Omental fat pad (tissue), 4 donors: ENCODE measurements around the gene GPR137B. TPM values are rescaled to one million over a fixed set of nuclear protein-coding genes. Genes with fewer than 3 reads are reported as not detected.

Experiments used
- ATAC-seq: fragments of 150-250 bp; one replicate; pipeline ENCODE4 v1.9.1; 2016; ENCODE audit warnings: mild to moderate bottlenecking, moderate library complexity; ENCODE audit not compliant: low FRiP score
- DNase-seq: peaks from one replicate; pipeline ENCODE4 v3.0.0-alpha.2; 2019; ENCODE audit warnings: low spot score
- CTCF ChIP-seq, 3 donors: fragments of 450-650 bp; IDR thresholded peaks; one replicate each; pipeline ENCODE4 v1.5.1; 2016 to 2017; ENCODE audit warnings: antibody characterized with exemption in 3 of 3, mild to moderate bottlenecking in 3 of 3, moderate library complexity in 2 of 3
- total RNA-seq, 4 donors: library from RNA; depleted of rRNA; stranded (reverse); fragments of >200 nt; gene quantifications; one replicate each; pipeline ENCODE4 v1.1.0, GENCODE V29; 2016

Gene GPR137B
- total RNA-seq, 4 donors from 2014 or later, result 13.7 to 37.7 (median 26.0) TPM

DNA sequence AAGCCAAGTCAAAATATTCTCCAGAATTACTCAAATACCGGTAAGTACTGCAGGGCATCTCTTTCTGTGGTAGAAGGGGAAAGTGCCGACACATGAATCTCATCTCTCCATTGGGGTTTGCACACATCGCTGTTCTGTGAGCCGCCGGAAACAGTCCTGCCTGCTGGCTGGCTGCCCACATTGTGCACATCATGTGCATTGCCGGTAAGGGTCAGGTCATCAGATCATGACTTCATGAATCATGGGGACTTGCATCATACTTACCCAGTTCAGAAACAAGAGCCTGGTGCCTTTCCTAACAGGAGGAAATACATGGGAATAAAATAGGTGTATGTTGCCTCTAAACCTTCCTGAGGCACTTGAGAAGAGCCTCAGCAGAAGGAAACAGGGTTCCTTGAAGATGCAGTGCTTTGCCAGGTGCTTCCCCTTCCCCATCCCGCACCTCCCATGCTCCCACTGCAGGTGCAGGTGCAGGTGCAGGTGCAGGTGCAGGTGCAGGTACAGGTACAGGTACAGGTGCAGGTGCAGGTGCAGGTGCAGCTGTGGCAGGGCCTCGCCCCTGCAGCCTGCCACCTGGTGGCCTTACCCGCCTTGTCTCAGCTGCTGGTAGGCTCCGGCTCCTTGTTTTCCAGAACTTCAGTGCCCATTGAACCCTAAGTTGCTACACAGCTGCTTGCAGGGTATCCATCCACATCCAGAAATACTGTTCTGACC, 26.5 kb downstream of the GPR137B start:
- peak; percentile 70 for DNase-seq
- TF ChIP-seq CTCF (IDR thresholded peaks at IDR 0.05), result no peak
- peak; percentile 25 for ATAC-seq

GRCh38 chr1:236172041-236172579, 29.8 kb downstream of the GPR137B start:
- TF ChIP-seq CTCF (IDR thresholded peaks at IDR 0.05), result no peak
- ATAC-seq, result no peak

DNA sequence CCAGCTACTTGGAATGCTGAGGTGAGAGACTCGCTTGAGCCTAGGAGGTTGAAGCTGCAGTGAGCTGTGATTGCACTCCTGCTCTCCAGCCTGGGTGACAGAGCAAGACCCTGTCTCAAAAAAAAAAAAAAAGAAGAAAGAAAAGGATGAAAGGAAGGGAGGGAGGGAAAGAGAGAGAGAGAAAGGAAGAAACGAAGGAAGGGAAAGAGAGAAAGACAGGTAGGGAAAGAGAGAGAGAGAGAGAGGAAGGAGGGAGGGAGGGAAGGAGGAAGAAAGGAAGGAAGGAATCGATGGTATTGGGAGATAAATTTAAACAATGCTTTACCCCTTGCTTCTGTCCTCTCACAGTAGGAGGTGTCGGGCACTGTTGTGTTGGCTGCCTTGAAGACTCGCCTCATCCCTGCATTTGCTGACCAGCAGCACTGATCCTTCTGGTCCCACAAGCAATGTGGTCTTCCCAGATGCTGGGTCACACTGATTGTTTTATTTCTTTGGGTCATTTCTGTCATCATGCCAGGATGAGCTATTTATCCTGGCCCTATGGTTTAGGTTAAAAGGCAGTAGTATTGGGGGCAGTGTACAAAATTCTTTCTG, 30.9 kb downstream of the GPR137B start:
- ATAC-seq (no peak), DNase-seq (no peak)
- no peak for TF ChIP-seq CTCF (IDR thresholded peaks at IDR 0.05)

More at GRCh38 chr1:236172041-236172579, 29.8 kb downstream of the GPR137B start:
- no peak for DNase-seq

DNA sequence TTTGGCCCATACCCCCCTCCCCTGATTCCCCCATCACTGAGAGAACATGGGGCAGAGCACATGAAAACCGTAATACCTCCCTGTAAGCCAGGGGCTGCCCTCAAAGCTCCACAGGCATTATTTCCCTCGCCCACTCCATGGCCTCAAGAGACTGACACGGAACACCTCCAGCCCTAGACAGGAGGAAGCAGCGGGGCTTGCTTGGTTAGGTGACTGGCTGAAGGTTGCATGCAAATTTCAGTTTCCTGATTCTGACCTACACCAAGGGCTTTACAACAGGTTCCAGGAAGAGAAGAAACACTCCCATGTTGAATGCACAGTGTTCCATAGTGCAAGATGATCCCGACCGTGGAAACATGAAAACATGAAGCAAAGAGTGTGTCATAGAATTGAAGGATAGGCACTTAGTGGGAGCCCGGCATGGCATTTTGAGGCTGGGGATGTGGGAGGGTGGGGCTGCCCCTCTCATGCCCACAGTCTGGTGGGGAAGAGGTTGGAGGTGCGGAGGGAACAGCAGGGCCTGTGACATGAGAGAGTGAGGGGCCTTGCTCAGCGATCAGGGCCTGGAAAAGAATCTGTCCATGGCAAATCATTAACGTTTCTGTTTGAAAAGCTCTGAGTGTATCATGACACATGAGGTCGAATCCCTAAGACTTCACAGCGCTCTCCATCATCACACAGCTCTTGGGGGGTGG, 33.5 kb downstream of the GPR137B start:
- DNase-seq (no peak), ATAC-seq (no peak)
- TF ChIP-seq CTCF (IDR thresholded peaks at IDR 0.05), result no peak

- ATAC-seq, result no peak
- no peak for DNase-seq
- no peak for TF ChIP-seq CTCF (IDR thresholded peaks at IDR 0.05)
Observed at GRCh38 chr1:236176337-236177336, 34.3 kb downstream of the GPR137B start.

DNA sequence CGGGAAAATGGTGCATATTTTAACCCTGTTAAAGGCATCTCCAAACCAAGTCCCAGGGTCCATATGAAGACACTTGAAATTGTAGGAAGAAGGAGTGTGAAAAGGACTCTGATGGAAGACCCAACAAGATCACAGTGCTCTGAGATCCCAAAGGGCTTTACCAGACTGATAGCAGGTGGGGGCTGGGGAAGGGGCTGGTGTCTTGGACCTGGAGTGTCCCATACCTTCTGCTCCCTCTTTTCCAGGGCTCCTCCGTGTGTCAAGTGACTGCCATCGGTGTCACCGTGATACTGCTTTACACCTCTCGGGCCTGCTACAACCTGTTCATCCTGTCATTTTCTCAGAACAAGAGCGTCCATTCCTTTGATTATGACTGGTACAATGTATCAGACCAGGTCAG, 37.3 kb downstream of the GPR137B start:
- no peak for ATAC-seq
- TF ChIP-seq CTCF (IDR thresholded peaks at IDR 0.05), result no peak
- DNase-seq, result no peak
